Measurements from ENCODE around the gene DRD4.
"Not testable (repeated sequence)": the region's sequence is repeated elsewhere in the genome, so short reads cannot be mapped to it uniquely, and the experiment has no call there.

Gene DRD4

DNA sequence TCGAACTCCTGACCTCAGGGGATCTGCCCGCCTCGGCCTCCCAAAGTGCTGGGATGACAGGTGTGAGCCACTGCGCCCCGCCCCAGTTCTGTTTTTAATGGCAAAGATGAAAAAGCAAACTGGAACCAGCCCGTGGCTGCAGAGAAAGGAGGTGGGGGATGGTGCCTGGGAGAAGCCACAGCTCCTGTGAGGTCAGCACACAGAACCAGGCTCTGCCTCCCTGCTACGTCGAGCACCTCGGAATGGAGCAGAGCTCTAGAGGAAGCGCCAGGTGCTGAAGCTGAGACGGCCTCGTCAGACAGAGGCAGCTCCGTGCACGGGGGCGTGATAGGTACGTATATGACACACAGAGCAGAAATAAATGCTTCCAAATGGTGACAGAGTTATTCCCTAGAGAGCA lies 8.5 kb downstream of the DRD4 start:
- no peak for DNase-seq (ENCODE audit: low spot score)

DNA sequence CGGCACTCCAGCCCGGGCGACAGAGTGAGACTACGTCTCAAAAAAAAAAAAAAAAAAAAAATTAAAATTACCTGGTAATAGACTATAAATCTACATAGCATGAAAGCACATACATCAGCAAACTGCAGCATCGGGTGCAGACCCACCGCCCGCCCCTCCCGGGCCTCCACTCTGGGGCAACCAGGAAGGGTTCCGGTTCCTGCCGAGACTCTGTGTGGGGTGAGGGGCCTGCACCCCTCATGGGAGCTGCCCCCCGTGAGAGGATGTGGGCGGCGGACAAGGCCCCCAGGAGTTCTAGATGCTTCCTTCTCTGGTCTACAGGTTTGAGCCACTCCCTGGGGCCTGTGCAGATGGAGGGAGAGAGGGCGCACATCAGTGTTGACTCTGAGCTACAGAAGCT lies 9.1 kb downstream of the DRD4 start:
- no peak for DNase-seq (ENCODE audit: low spot score)

- not testable (repeated sequence) for DNase-seq (ENCODE audit: low spot score)
These were observed 10.6 kb downstream of the DRD4 start for GRCh38 chr11:647672-648158.

GRCh38 chr11:650482-650881 lies 13.4 kb downstream of the DRD4 start:
- no peak for DNase-seq (ENCODE audit: low spot score)

GRCh38 chr11:653136-653535 lies 16.1 kb downstream of the DRD4 start:
- DNase-seq (ENCODE audit: low spot score), result not testable (repeated sequence)

GRCh38 chr11:653837-654236 lies 16.8 kb downstream of the DRD4 start:
- no peak for DNase-seq (ENCODE audit: low spot score)

DNA sequence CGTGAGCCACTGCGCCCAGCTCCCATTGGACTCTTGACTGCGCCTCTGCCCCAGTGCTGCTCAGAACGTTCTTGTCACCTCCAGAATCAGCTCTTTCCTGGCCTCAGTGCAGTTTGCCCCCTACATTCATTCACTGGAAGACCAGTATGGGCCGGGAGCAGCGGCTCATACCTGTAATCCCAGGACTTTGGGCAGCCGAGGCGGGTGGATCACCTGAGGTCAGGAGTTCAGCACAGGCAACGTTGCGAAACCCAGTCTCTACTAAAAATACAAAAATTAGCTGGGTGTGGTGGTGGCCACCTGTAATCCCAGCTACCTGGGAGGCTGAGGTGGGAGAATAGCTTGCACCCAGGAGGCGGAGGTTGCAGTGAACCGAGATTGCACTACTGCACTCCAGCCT lies 17.4 kb downstream of the DRD4 start:
- DNase-seq (ENCODE audit: low spot score), result not testable (repeated sequence)

GRCh38 chr11:655036-655726 lies 18.1 kb downstream of the DRD4 start:
- no peak for DNase-seq (ENCODE audit: low spot score)

DNA sequence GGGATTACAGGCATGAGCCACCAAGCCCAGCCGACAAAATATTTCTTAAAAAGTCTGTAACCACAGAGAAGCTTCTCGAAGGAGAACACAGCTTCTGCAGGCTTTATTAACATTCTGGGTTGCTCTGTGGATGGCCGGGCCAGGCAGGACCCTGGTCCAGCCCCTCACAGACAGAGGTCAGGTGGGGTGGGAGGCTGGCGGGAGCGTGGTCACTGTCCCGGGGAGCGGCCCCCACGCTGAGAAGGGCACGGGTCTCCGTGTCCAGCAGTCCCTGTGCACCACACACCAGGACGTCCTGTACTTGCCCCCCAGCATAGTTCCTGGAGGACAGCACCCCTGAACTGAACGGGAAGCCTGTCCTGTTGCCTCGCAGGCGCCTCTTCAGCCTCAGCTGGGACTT lies 19.4 kb downstream of the DRD4 start:
- DNase-seq (ENCODE audit: low spot score), result no peak

GRCh38 chr11:656866-657265 lies 19.8 kb downstream of the DRD4 start:
- no peak for DNase-seq (ENCODE audit: low spot score)

DNA sequence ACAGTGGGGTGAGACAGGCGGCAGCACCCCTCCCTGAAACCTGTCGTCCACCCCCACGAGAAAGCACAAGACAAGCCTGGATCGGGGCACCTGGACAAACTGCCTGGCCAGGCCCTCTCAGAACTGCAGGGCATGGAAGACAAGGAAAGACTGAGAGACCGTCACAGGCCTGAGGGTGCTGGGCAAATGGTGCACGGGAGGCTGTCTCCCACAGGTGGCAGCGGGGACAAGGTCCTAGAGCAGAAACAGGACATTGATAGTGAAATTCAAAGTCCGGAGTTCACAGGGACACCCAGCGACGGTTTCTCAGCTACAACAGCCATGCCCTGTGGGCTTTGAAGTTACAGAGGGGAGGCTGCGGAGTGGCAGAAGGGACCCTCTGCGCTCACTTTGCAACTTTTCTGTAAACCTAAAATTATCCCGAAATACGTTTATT lies 20.6 kb downstream of the DRD4 start:
- no peak for DNase-seq (ENCODE audit: low spot score)

- DNase-seq (ENCODE audit: low spot score), result no peak
These were observed 22.5 kb downstream of the DRD4 start for GRCh38 chr11:659532-660085.

DNA sequence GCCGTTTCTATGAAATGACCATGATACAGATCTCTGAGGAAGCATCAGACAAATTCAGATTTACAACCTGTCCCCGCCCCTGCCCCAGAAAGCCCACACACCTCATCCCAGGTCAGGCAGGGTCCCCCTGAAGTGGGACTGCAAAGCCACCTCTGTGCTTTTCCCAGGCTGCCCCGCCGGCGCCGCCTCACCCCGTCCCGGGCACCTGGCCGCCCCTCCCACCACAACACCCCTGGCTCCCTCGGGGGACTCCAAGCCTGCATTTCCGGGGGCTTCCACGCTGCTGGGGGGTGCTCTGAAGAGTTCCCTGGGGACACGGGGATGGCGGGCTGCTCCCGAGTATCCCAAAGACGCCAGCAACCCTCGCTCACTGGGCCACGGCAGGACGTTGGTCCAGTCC lies 23.2 kb downstream of the DRD4 start:
- DNase-seq (ENCODE audit: low spot score), result no peak

GRCh38 chr11:660681-661444 lies 23.8 kb downstream of the DRD4 start:
- no peak for DNase-seq (ENCODE audit: low spot score)

GRCh38 chr11:662689-663274 lies 25.7 kb downstream of the DRD4 start:
- DNase-seq (ENCODE audit: low spot score), result peak; percentile 87

DNA sequence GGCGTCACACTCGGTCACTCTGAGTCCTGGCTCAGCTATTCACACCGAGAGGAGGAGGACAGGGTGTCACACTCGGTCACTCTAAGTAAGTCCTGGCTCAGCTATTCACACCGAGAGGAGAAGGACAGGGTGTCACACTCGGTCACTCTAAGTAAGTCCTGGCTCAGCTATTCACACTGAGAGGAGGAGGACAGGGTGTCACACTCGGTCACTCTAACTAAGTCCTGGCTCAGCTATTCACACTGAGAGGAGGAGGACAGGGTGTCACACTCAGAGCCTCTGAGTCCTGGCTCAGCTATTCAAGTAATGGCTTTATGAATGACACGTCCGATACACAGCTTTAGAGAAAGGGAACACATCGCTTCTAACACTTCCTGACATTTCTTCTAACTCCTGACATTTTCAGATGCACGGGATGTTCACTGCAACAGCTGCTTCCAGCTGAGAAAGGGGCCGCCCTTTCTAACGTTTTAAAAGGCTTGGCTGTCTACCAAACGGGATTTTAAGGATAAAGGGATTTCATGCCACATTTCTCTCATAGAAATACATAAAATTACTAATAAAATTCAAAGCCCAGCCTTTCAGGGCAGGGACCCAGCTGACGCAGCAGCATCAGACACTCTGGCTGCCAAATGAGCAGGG lies 28.1 kb downstream of the DRD4 start:
- no peak for DNase-seq (ENCODE audit: low spot score)

- DNase-seq (ENCODE audit: low spot score), result no peak
These were observed 28.7 kb downstream of the DRD4 start for GRCh38 chr11:665704-666281.

DNA sequence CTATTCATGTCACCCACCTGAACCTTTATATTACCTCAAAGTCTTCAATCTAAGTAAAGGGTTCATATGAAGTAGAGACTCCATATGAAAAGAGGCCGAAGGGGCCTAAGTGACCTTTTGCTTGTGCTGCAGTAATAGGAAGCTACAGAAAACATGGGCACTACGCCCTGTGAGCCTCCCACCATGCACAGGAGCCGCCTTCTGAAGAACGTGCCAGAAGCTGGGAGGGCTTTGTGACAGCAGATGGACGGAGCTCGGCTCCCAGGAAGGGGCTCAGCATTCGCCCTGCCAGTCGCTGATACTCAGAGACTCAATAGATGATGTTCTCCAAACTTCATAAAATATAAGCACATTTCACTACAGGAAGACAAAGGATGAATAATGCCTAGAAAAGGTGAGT lies 36.8 kb downstream of the DRD4 start:
- DNase-seq (ENCODE audit: low spot score), result no peak

DNA sequence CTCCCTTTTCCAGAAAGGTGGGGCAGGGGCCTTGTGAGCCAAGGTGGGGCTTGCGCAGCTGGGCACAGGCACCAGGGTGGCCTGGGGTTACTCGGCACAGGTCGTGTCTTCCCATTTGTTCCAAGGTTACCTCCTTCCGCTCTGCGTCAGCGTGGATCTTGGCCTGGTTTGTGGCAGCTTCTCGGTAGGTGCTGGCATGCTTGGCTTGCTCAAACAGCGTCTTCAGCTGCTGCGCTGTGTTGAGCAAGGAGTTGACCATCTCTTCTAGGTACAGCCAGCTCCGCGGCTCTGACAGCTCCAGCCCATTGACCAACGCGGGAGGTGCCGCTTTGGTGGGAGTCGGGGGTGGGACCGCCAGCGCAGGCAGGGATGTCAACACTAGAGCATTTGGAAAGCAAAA lies 37.3 kb downstream of the DRD4 start:
- no peak for DNase-seq (ENCODE audit: low spot score)

- DNase-seq (ENCODE audit: low spot score), result no peak
These were observed 41.2 kb downstream of the DRD4 start for GRCh38 chr11:678297-678696.

- DNase-seq (ENCODE audit: low spot score), result no peak
These were observed 42.5 kb downstream of the DRD4 start for GRCh38 chr11:679271-680207.

Measured in hepatic stellate cell (primary cell).